GM19025 (cell line): Measurements from ENCODE around the gene PCGF3.
"Not testable (repeated sequence)": the region's sequence is repeated elsewhere in the genome, so short reads cannot be mapped to it uniquely, and the experiment has no call there.

Source experiments
- ATAC-seq: cut with Tn5 transposase; IDR thresholded peaks from one replicate; pipeline ENCODE4 v1.9.1; 2021; ENCODE audit warnings: mild to moderate bottlenecking, low read depth, moderate library complexity; ENCODE audit not compliant: unreplicated experiment

Gene PCGF3

GRCh38 chr4:735583-735982 is 30.0 kb downstream of the PCGF3 start:
- no peak for ATAC-seq

GRCh38 chr4:736561-736960 is 30.9 kb downstream of the PCGF3 start:
- not testable (repeated sequence) for ATAC-seq

- ATAC-seq = no peak
Observed at GRCh38 chr4:738781-739280, 33.2 kb downstream of the PCGF3 start.

- ATAC-seq = no peak
Observed at GRCh38 chr4:739569-739968, 33.9 kb downstream of the PCGF3 start.

GRCh38 chr4:740011-740410 is 34.4 kb downstream of the PCGF3 start:
- no peak for ATAC-seq

- ATAC-seq = no peak
Observed at GRCh38 chr4:740656-741282, 35.1 kb downstream of the PCGF3 start.

- ATAC-seq = no peak
Observed at GRCh38 chr4:742096-742741, 36.6 kb downstream of the PCGF3 start.

GRCh38 chr4:742742-743311 is 37.2 kb downstream of the PCGF3 start:
- ATAC-seq = no peak

- no peak for ATAC-seq
Observed at GRCh38 chr4:743463-744211, 38.0 kb downstream of the PCGF3 start.

GRCh38 chr4:744212-744841 is 38.7 kb downstream of the PCGF3 start:
- ATAC-seq = no peak

GRCh38 chr4:747546-748170 is 42.0 kb downstream of the PCGF3 start:
- no peak for ATAC-seq

- no peak for ATAC-seq
Observed at GRCh38 chr4:748461-748860, 42.8 kb downstream of the PCGF3 start.

- no peak for ATAC-seq
Observed at GRCh38 chr4:749698-750666, 44.4 kb downstream of the PCGF3 start.

- no peak for ATAC-seq
Observed at GRCh38 chr4:751676-752075, 46.0 kb downstream of the PCGF3 start.

- ATAC-seq = no peak
Observed at GRCh38 chr4:752196-752861, 46.7 kb downstream of the PCGF3 start.

- ATAC-seq = not testable (repeated sequence)
Observed at GRCh38 chr4:753186-753585, 47.6 kb downstream of the PCGF3 start.

GRCh38 chr4:754221-755120 is 48.8 kb downstream of the PCGF3 start:
- ATAC-seq = no peak

- no peak for ATAC-seq
Observed at GRCh38 chr4:757111-757510, 51.5 kb downstream of the PCGF3 start.
